Measurements from ENCODE around the gene P2RY13.

- TF ChIP-seq TAF1 (IDR thresholded peaks at IDR 0.05; ENCODE audit: low read depth) (no peak), REST (IDR thresholded peaks at IDR 0.05; ENCODE audit: borderline replicate concordance) (no peak), RAD21 (conservative IDR thresholded peaks at IDR 0.05) (no peak), CTCF (IDR thresholded peaks at IDR 0.05; ENCODE audit: poor library complexity, severe bottlenecking) (no peak), POLR2AphosphoS5 (IDR thresholded peaks at IDR 0.05) (no peak)
Measured at GRCh38 chr3:151347432-151347831, 18.1 kb upstream of the P2RY13 start.
